ENCODE results near the gene CRABP1.

Gene CRABP1

DNA sequence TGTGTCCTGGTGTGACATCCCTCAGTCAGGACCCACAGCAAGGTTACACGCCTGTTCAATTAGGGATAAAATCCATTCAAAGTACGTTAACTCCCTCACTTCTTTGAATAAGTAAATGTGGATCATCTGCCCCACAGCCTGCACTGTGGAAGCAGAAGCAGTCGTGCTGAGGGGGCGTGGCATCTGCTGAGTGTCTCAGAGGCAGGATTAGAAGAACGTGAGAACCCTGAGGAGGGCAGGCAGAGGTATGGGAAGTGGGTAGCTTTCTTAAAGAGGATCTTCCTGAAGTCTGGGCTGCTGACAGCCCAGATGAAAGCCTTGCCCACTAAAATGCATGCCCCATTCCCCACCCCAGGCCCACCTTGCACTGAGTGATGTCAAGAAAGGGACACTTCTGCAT is 28.5 kb downstream of the CRABP1 start:
- H3K36me3 ChIP-seq (ENCODE audit: low read length): no peaks in the 10 kb centered on the region
- no peaks in the 10 kb centered on the region for H3K27me3 ChIP-seq (ENCODE audit: low read length)
- H3K4me2 ChIP-seq (ENCODE audit: low read depth, low read length, poor library complexity, severe bottlenecking): no peak overlapping the region
- H3K9me2 ChIP-seq (replicated peaks; ENCODE audit: insufficient read depth, low read length): no peaks in the 10 kb centered on the region
- TF ChIP-seq EZH2phosphoT487 (conservative IDR thresholded peaks at IDR 0.05; ENCODE audit: low read length): no peak
- TF ChIP-seq, protein P1, sequence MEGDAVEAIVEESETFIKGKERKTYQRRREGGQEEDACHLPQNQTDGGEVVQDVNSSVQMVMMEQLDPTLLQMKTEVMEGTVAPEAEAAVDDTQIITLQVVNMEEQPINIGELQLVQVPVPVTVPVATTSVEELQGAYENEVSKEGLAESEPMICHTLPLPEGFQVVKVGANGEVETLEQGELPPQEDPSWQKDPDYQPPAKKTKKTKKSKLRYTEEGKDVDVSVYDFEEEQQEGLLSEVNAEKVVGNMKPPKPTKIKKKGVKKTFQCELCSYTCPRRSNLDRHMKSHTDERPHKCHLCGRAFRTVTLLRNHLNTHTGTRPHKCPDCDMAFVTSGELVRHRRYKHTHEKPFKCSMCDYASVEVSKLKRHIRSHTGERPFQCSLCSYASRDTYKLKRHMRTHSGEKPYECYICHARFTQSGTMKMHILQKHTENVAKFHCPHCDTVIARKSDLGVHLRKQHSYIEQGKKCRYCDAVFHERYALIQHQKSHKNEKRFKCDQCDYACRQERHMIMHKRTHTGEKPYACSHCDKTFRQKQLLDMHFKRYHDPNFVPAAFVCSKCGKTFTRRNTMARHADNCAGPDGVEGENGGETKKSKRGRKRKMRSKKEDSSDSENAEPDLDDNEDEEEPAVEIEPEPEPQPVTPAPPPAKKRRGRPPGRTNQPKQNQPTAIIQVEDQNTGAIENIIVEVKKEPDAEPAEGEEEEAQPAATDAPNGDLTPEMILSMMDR (IDR thresholded peaks at IDR 0.05; ENCODE audit: insufficient read depth, low read length, poor library complexity, severe bottlenecking): no peak
- no peaks in the 10 kb centered on the region for H3K79me2 ChIP-seq (ENCODE audit: insufficient read depth, low read length)
- H3F3A ChIP-seq (ENCODE audit: insufficient read depth): no peaks in the 10 kb centered on the region
- H3K9me3 ChIP-seq (ENCODE audit: insufficient read depth, low read length): no peaks in the 10 kb centered on the region
- no peak overlapping the region for H3K9ac ChIP-seq (ENCODE audit: low read length)
- no peak overlapping the region for H3K4me3 ChIP-seq (ENCODE audit: insufficient read depth, low read length, poor library complexity, severe bottlenecking)
- no peaks in the 10 kb centered on the region for H4K20me1 ChIP-seq (ENCODE audit: low read depth, low read length)
- no peak overlapping the region for H2AFZ ChIP-seq (ENCODE audit: low read depth, low read length, severe bottlenecking)
- no peak overlapping the region for H3K27ac ChIP-seq (ENCODE audit: low read depth, low read length)

DNA sequence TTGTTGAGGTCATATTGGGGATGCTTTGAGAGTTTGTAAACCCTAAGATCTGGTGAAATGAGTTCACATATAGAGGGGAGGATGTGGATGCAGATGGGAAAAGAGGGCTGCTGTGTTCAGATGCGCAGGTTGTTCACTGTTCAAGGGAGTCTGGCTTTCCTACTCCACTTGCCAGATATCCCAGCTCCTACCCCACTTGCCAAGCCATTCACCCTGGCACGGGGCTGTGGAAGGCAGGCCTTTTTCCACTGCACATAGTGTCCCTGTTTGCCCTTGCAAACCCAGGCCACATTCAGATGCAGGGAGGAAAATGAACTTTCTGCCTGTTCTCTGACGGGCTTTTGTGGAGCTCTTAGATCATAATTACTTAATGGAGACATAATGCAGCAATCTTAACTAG is 29.0 kb downstream of the CRABP1 start:
- no peak overlapping the region for H3K27ac ChIP-seq (ENCODE audit: low read depth, low read length)
- H4K20me1 ChIP-seq (ENCODE audit: low read depth, low read length): no peaks in the 10 kb centered on the region
- H3K4me3 ChIP-seq (ENCODE audit: insufficient read depth, low read length, poor library complexity, severe bottlenecking): no peak overlapping the region
- H3K4me2 ChIP-seq (ENCODE audit: low read depth, low read length, poor library complexity, severe bottlenecking): no peak overlapping the region
- H3K9me3 ChIP-seq (ENCODE audit: insufficient read depth, low read length): no peaks in the 10 kb centered on the region
- no peaks in the 10 kb centered on the region for H3F3A ChIP-seq (ENCODE audit: insufficient read depth)
- H3K36me3 ChIP-seq (ENCODE audit: low read length): no peaks in the 10 kb centered on the region
- H3K9me2 ChIP-seq (replicated peaks; ENCODE audit: insufficient read depth, low read length): no peaks in the 10 kb centered on the region
- no peaks in the 10 kb centered on the region for H3K27me3 ChIP-seq (ENCODE audit: low read length)
- H2AFZ ChIP-seq (ENCODE audit: low read depth, low read length, severe bottlenecking): no peak overlapping the region
- TF ChIP-seq, protein P1 (IDR thresholded peaks at IDR 0.05; ENCODE audit: insufficient read depth, low read length, poor library complexity, severe bottlenecking): no peak
- TF ChIP-seq EZH2phosphoT487 (conservative IDR thresholded peaks at IDR 0.05; ENCODE audit: low read length): no peak
- no peaks in the 10 kb centered on the region for H3K79me2 ChIP-seq (ENCODE audit: insufficient read depth, low read length)
- H3K9ac ChIP-seq (ENCODE audit: low read length): no peak overlapping the region

DNA sequence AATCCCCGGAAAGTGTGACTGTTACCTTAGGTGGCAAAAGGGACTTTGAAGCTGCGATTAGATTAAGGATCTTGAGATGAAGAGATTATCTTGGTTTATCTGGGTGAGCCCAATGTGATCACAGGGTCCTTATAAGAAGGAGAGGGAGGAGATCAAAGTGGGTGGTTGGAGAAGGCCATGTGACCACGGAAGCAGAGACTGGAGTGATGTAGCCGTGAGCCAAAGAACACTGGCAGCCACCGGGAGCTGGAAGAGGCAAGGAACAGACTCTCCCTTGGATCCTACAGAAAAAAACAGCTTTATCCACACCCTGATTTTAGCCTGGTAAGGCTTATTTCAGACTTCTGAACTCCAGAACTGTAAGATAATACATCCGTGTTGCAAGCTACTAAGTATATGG is 29.9 kb downstream of the CRABP1 start:
- H3K27ac ChIP-seq (ENCODE audit: low read depth, low read length): no peak overlapping the region
- H3K9ac ChIP-seq (ENCODE audit: low read length): no peak overlapping the region
- H3K36me3 ChIP-seq (ENCODE audit: low read length): no peaks in the 10 kb centered on the region
- no peak overlapping the region for H3K4me3 ChIP-seq (ENCODE audit: insufficient read depth, low read length, poor library complexity, severe bottlenecking)
- no peak overlapping the region for H3K4me2 ChIP-seq (ENCODE audit: low read depth, low read length, poor library complexity, severe bottlenecking)
- H3K9me3 ChIP-seq (ENCODE audit: insufficient read depth, low read length): no peaks in the 10 kb centered on the region
- TF ChIP-seq, protein P1 (IDR thresholded peaks at IDR 0.05; ENCODE audit: insufficient read depth, low read length, poor library complexity, severe bottlenecking): no peak
- no peak for TF ChIP-seq EZH2phosphoT487 (conservative IDR thresholded peaks at IDR 0.05; ENCODE audit: low read length)
- no peaks in the 10 kb centered on the region for H3K9me2 ChIP-seq (replicated peaks; ENCODE audit: insufficient read depth, low read length)
- no peaks in the 10 kb centered on the region for H4K20me1 ChIP-seq (ENCODE audit: low read depth, low read length)
- H3K79me2 ChIP-seq (ENCODE audit: insufficient read depth, low read length): no peaks in the 10 kb centered on the region
- H3K27me3 ChIP-seq (ENCODE audit: low read length): no peaks in the 10 kb centered on the region
- no peak overlapping the region for H2AFZ ChIP-seq (ENCODE audit: low read depth, low read length, severe bottlenecking)
- H3F3A ChIP-seq (ENCODE audit: insufficient read depth): no peaks in the 10 kb centered on the region
